ENCODE data around the gene TADA2B. TPM values are rescaled to one million over a fixed set of nuclear protein-coding genes. Genes with fewer than 3 reads are reported as not detected.
A peak's percentile ranks its signal among the peaks of the same experiment; 100 is the strongest.

TADA2B gene
- total and polyA plus RNA-seq, 12 donors, result 15.4 to 40.8 (median 30.0) TPM

- intact Hi-C loops (cut with DNase I), result no loop called here
Observed at GRCh38 chr4:7060346-7061150, 17.4 kb downstream of the TADA2B start.

GRCh38 chr4:7061815-7062214 lies 18.6 kb downstream of the TADA2B start:
- H3K9me3 ChIP-seq, result no peaks in the 10 kb centered on the region
- TF ChIP-seq CTCF (IDR thresholded peaks at IDR 0.05), result no peak
- H3K27ac ChIP-seq, result no peak overlapping the region
- DNase-seq (no peak), ATAC-seq (peak in 1 of 8 donors; percentile 11)
- 93 to 96% methylated on average over 6 of the region's 6 CpGs for WGBS, 2 donors
- no peak overlapping the region for H3K4me3 ChIP-seq
- peaks cover 0 to 89% (median 45%) of the 10 kb centered on the region in 9 donors for H3K36me3 ChIP-seq
- no peaks in the 10 kb centered on the region for H3K27me3 ChIP-seq
- H3K4me1 ChIP-seq, result peaks cover 0 to 46% (median 21%) of the 10 kb centered on the region in 9 donors
- intact Hi-C loops (cut with DNase I), result no loop called here

More at GRCh38 chr4:7060346-7061150, 17.4 kb downstream of the TADA2B start:
- H3K4me1 ChIP-seq, result peaks cover 0 to 34% (median 9%) of the 10 kb centered on the region in 9 donors
- DNase-seq (no peak), ATAC-seq (no peak)
- no peak overlapping the region for H3K4me3 ChIP-seq
- H3K9me3 ChIP-seq, result no peaks in the 10 kb centered on the region
- H3K27me3 ChIP-seq, result no peaks in the 10 kb centered on the region
- H3K27ac ChIP-seq, result no peak overlapping the region
- peaks cover 0 to 99% (median 51%) of the 10 kb centered on the region in 9 donors for H3K36me3 ChIP-seq
- WGBS, 2 donors, result 90 to 92% methylated on average over 20 of the region's 20 CpGs
- TF ChIP-seq CTCF (IDR thresholded peaks at IDR 0.05), result no peak

DNA sequence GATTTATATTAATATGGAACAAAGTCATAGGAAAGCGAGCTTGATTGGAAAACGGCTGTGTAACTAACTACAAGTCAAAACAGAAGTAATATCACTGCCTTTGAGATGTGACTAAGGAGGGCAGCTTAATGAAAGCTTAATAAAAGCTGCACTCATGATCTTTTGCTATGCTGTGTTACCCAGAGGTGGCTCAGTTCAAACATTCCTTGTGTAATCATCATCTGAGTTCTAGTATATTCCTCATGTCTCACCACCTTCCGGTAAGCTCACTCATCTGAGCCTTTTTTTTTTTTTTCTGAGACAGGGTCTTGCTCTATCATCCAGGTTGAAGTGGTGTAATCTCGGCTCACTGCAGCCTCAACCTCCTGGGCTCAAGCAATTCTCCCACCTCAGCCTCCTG lies 19.6 kb downstream of the TADA2B start:
- Histone ChIP-seq H3K36me3 (peaks cover 0 to 80% (median 41%) of the 10 kb centered on the region in 9 donors), H3K27ac (no peak overlapping the region), H3K4me3 (no peak overlapping the region), H3K9me3 (no peaks in the 10 kb centered on the region), H3K27me3 (no peaks in the 10 kb centered on the region), H3K4me1 (peaks cover 0 to 51% (median 27%) of the 10 kb centered on the region in 9 donors)
- 90 to 95% methylated on average over 4 of the region's 4 CpGs for WGBS, 2 donors
- TF ChIP-seq CTCF (IDR thresholded peaks at IDR 0.05), result no peak
- intact Hi-C loops (cut with DNase I), result no loop called here
- ATAC-seq (no peak), DNase-seq (no peak)

- no peak for TF ChIP-seq CTCF (IDR thresholded peaks at IDR 0.05)
- no peak for DNase-seq
- peaks cover 0 to 75% (median 41%) of the 10 kb centered on the region in 9 donors for H3K36me3 ChIP-seq
- 81 to 88% methylated on average over 4 of the region's 4 CpGs for WGBS, 2 donors
- intact Hi-C loops (cut with DNase I), result no loop called here
- ATAC-seq, result no peak
- no peak overlapping the region for H3K27ac ChIP-seq
- peaks cover 0 to 48% (median 24%) of the 10 kb centered on the region in 9 donors for H3K4me1 ChIP-seq
- no peaks in the 10 kb centered on the region for H3K27me3 ChIP-seq
- no peak overlapping the region for H3K4me3 ChIP-seq
- H3K9me3 ChIP-seq, result no peaks in the 10 kb centered on the region
Observed at GRCh38 chr4:7063362-7063761, 20.2 kb downstream of the TADA2B start.

Data from heart right ventricle (tissue), 16 donors.